BJ (cell line): ENCODE measurements around the gene SSBP3. TPM values are rescaled to one million over a fixed set of nuclear protein-coding genes. Genes with fewer than 3 reads are reported as not detected.

Experiments used
- CTCF ChIA-PET: fragments of 350-600 bp; formaldehyde crosslinking; extraction: SDS; loops from one replicate; lab custom pipeline; 2021; ENCODE audit warnings: antibody characterized with exemption, inconsistent platforms; lab: Yijun Ruan, JAX
- POLR2A ChIA-PET: fragments of 300-600 bp; sonication (Branson Sonifier 250); formaldehyde crosslinking; extraction: SDS; loops from one replicate; lab custom pipeline; 2021; ENCODE audit warnings: antibody characterized with exemption; lab: Charles Lee
- DNase-seq: peaks from one replicate; pipeline ENCODE4 v3.0.0-alpha.2; 2011; ENCODE audit warnings: low read depth
- H3K27me3 ChIP-seq: 2 replicates; pipeline ENCODE4 v1.6.0; 2011; ENCODE audit warnings: low read length; ENCODE audit not compliant: control insufficient read depth, insufficient read depth
- H3K36me3 ChIP-seq: 2 replicates; pipeline ENCODE4 v1.5.1; 2011; ENCODE audit warnings: low read length; ENCODE audit not compliant: control insufficient read depth, insufficient read depth
- H3K4me3 ChIP-seq: 2 replicates; pipeline ENCODE4 v1.5.1; 2011; ENCODE audit warnings: low read depth, mild to moderate bottlenecking, control low read depth, low read length
- polyA plus RNA-seq: library from polyadenylated mRNA; depleted of rRNA; stranded (reverse); fragments of >200 nt; gene quantifications from 2 replicates; pipeline ENCODE4 v1.2.3, GENCODE V29; 2011
- TF ChIP-seq, protein P1 (sequence below): IDR thresholded peaks from 2 replicates; pipeline ENCODE4 v1.5.1; 2011; ENCODE audit warnings: low read depth, mild to moderate bottlenecking, control low read depth, inconsistent platforms, low read length, moderate library complexity; ENCODE audit not compliant: insufficient read depth

SSBP3 gene
- polyA plus RNA-seq, 1 experiment, result 25.9 TPM

DNA sequence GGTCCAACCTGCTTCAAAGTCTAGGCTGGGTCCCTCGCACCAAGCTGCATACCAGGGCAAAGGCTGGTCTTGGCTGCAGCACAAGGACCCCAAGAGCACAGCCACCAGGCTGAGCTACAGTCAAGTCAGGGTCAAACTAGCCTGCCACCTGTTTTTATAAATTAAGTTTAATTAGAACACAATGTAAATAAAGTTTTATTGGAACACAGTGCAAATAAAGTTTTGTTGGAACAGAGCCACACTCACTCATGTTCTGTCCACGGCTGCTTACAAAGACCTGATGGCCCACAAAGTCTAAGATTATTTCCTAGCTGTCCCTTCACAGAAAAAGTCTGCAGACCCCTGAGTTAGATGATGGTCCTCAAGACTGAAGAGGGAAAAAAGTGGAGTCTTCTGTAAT, 140.0 kb downstream of the SSBP3 start:
- CTCF ChIA-PET, result no interaction called here
- H3K4me3 ChIP-seq, result no peak overlapping the region
- TF ChIP-seq, protein P1, sequence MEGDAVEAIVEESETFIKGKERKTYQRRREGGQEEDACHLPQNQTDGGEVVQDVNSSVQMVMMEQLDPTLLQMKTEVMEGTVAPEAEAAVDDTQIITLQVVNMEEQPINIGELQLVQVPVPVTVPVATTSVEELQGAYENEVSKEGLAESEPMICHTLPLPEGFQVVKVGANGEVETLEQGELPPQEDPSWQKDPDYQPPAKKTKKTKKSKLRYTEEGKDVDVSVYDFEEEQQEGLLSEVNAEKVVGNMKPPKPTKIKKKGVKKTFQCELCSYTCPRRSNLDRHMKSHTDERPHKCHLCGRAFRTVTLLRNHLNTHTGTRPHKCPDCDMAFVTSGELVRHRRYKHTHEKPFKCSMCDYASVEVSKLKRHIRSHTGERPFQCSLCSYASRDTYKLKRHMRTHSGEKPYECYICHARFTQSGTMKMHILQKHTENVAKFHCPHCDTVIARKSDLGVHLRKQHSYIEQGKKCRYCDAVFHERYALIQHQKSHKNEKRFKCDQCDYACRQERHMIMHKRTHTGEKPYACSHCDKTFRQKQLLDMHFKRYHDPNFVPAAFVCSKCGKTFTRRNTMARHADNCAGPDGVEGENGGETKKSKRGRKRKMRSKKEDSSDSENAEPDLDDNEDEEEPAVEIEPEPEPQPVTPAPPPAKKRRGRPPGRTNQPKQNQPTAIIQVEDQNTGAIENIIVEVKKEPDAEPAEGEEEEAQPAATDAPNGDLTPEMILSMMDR, result no peak
- no peaks in the 10 kb centered on the region for H3K27me3 ChIP-seq
- no peak for DNase-seq
- H3K36me3 ChIP-seq, result peaks cover 6% of the 10 kb centered on the region
- POLR2A ChIA-PET, result no interaction called here

DNA sequence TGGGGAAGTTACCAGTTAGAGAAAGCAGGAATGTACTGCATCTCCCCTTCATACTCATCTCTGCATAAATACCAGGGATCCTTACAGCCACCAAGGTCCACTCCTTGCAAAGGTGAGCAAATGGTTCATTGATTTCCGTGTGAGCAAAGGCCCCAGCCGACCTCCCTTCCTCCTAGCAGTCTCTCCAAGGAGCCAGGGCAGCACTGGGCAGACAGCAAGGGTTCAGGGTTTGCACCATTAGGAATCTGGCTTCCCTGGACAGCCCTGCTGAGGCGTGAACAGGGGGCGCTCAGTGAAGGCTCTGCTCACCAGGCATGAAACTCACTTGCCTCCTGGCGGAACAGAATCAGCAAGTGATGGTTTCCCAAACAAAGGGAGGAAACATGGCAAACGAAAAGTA, 140.5 kb downstream of the SSBP3 start:
- peaks cover 6% of the 10 kb centered on the region for H3K36me3 ChIP-seq
- CTCF ChIA-PET, result no interaction called here
- no peak overlapping the region for H3K4me3 ChIP-seq
- TF ChIP-seq, protein P1, result no peak
- POLR2A ChIA-PET, result no interaction called here
- no peak for DNase-seq
- no peaks in the 10 kb centered on the region for H3K27me3 ChIP-seq

DNA sequence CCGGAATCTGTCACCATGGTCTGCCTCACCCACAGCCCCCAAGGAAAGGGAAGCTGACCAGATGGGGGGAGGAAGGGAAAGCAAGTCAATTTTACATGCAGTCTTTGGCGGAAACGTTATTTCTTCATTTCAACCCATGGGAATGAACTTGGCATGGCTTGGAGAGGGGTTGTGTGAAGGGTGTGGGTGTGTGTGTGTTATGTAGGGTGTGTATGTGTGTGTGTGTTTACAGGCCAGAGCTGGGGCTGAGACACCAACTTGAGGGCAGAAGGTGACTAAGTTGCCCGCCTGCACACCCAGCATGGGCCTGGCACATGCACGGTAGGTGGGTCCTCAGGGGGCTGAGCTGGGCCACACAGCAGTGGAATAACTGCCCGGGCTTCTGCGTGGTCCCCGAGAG, 141.1 kb downstream of the SSBP3 start:
- DNase-seq, result no peak
- no peak overlapping the region for H3K4me3 ChIP-seq
- CTCF ChIA-PET, result interaction anchor here (1.4 to 1.6 kb wide), 2 partner anchors 9 to 12 kb away, joined by 4 to 6 read pairs; no protein-coding TSS in a partner anchor
- TF ChIP-seq, protein P1, result no peak
- POLR2A ChIA-PET, result no interaction called here
- no peaks in the 10 kb centered on the region for H3K27me3 ChIP-seq
- peaks cover 6% of the 10 kb centered on the region for H3K36me3 ChIP-seq

DNA sequence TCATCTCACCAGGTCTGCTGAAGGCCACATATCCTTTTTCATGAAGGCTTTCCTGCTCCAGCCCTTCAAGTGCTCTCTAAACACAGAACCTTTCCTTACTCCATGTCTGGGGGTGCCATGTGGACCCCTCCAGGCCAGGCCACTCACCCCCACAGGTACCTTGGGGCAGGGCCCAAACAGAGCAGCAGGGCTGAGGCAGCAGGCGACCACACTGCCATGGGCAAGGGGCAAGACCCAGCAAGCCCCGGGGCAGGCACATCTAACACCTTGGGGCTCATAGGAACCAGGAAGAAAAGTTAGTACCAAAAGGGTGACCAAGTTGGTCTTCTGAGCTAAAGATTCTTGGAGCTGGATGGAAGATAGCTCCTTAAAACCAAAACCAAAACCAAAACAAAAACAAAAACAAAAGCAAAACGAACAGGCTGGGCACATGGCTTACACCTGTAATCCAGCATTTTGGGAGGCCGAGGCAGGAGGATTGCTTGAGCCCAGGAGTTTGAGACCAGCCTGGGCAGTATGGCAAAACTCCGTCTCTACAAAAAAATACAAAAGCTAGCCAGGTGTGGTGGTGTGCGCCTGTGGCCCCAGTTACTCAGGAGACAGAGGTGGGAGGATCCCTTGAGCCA, 142.5 kb downstream of the SSBP3 start:
- TF ChIP-seq, protein P1, result no peak
- DNase-seq, result no peak
- ChIA-PET POLR2A (interaction anchor here (0.6 kb wide), 1 partner anchor 62 kb away, joined by 11 read pairs; no protein-coding TSS in a partner anchor), CTCF (interaction anchor here (1.2 to 1.6 kb wide), 3 partner anchors 10 to 210 kb away, joined by 4 to 6 read pairs (median 4); partner anchors contain the start of genes TCEANC2 and TMEM59)
- peaks cover 6% of the 10 kb centered on the region for H3K36me3 ChIP-seq
- H3K4me3 ChIP-seq, result no peak overlapping the region
- no peaks in the 10 kb centered on the region for H3K27me3 ChIP-seq

DNA sequence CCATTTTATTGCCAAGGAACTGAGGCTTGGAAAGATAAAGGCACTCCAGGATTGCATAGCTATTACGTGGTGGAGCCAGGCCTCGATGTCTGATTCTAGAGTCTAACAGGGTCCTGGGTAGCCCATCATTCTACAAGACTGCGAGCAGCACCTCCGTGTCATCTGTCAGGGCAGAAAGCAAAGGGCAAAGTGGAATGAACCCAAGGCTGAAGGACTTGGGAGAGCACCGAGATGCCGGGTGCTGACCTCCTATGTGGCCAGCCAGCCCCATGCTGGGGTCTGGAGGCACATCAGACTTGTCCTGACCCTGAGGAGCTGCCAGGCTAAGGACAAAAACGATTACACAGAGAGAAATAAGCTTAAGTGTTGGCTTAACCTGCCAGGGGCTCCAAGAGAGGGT, 143.9 kb downstream of the SSBP3 start:
- TF ChIP-seq, protein P1, result no peak
- ChIA-PET CTCF (interaction anchor here (2.0 kb wide), 1 partner anchor 10 kb away, joined by 7 read pairs; no protein-coding TSS in a partner anchor), POLR2A (interaction anchor here (0.6 kb wide), 1 partner anchor 227 kb away, joined by 13 read pairs; no protein-coding TSS in a partner anchor)
- H3K27me3 ChIP-seq, result no peaks in the 10 kb centered on the region
- H3K4me3 ChIP-seq, result no peak overlapping the region
- peaks cover 6% of the 10 kb centered on the region for H3K36me3 ChIP-seq
- DNase-seq, result no peak
